HepG2 (cell line): Measurements from ENCODE around the gene MSMP. TPM values are rescaled to one million over a fixed set of nuclear protein-coding genes. Genes with fewer than 3 reads are reported as not detected.

ENCODE experiments used
- FOXO1 ChIP-seq: sonication (generic); formaldehyde crosslinking; IDR thresholded peaks from 2 replicates; pipeline ENCODE4 v1.4.0; 2020; ENCODE audit warnings: missing genetic modification reagents
- PHF21A ChIP-seq: sonication (generic); formaldehyde crosslinking; IDR thresholded peaks from 2 replicates; pipeline ENCODE4 v1.5.0; 2020; ENCODE audit warnings: mild to moderate bottlenecking, missing genetic modification reagents
- SALL1 ChIP-seq: sonication (generic); formaldehyde crosslinking; IDR thresholded peaks from 2 replicates; pipeline ENCODE4 v1.8.0; 2022; ENCODE audit warnings: mild to moderate bottlenecking, missing genetic modification reagents
- TCF7 ChIP-seq: sonication (generic); IDR thresholded peaks from 2 replicates; pipeline ENCODE4 v1.6.1; 2016; ENCODE audit warnings: antibody characterized with exemption, low read depth
- ZNF430 ChIP-seq: sonication (generic); formaldehyde crosslinking; IDR thresholded peaks from 2 replicates; pipeline ENCODE4 v1.9.0; 2021; ENCODE audit warnings: mild to moderate bottlenecking, missing genetic modification reagents
- ZNF605 ChIP-seq: sonication (generic); formaldehyde crosslinking; IDR thresholded peaks from 2 replicates; pipeline ENCODE4 v1.8.0; 2022; ENCODE audit warnings: mild to moderate bottlenecking, missing genetic modification reagents
- ZNF672 ChIP-seq: sonication (generic); formaldehyde crosslinking; IDR thresholded peaks from 2 replicates; pipeline ENCODE4 v1.8.1; 2022; ENCODE audit warnings: missing genetic modification reagents
- ZNF720 ChIP-seq: sonication (generic); formaldehyde crosslinking; IDR thresholded peaks from 2 replicates; pipeline ENCODE4 v1.4.0; 2020; ENCODE audit warnings: missing genetic modification reagents
- polyA plus RNA-seq, 8 experiments: library from polyadenylated mRNA; depleted of rRNA in 3 of 8; stranded (reverse) in 7 of 8; unstranded in 1 of 8; fragments of >200 nt; fragmentation: Illumina TruSeq in 4 of 8; extraction: Trizol in 4 of 8; gene quantifications; 2 replicates each; pipeline versions ENCODE4 v1.2.1 to v1.2.3, GENCODE V29; 2011 to 2016; ENCODE audit warnings: low read depth in 4 of 8, missing spikeins in 1 of 8, mixed read lengths in 1 of 8; ENCODE audit not compliant: insufficient read depth in 1 of 8
- total RNA-seq, 5 experiments: library from RNA; depleted of rRNA; stranded (reverse); fragments of >200 nt; fragmentation: Illumina TruSeq; extraction: Trizol; gene quantifications; 2 replicates each; pipeline ENCODE4 v1.2.3, GENCODE V29; 2016; ENCODE audit warnings: low read depth in 1 of 5
- TF ChIP-seq, protein P1 (sequence below): sonication (generic); formaldehyde crosslinking; IDR thresholded peaks from 2 replicates; pipeline ENCODE4 v1.4.0; 2020; ENCODE audit warnings: mild to moderate bottlenecking, missing genetic modification reagents
- TF ChIP-seq, protein P2 (sequence below): sonication (generic); formaldehyde crosslinking; IDR thresholded peaks from 2 replicates; pipeline ENCODE4 v1.8.1; 2023; ENCODE audit warnings: missing genetic modification reagents, mild to moderate bottlenecking, borderline replicate concordance
- TF ChIP-seq, protein P3 (sequence below): IDR thresholded peaks from 2 replicates; pipeline ENCODE4 v1.6.1; 2016; ENCODE audit warnings: mild to moderate bottlenecking, missing biosample characterization, missing genetic modification reagents
- TF ChIP-seq, protein P4 (sequence below): sonication (generic); formaldehyde crosslinking; IDR thresholded peaks from 2 replicates; pipeline ENCODE4 v1.5.0; 2020; ENCODE audit warnings: mild to moderate bottlenecking, missing genetic modification reagents, moderate library complexity
- TF ChIP-seq, protein P5 (sequence below): sonication (generic); formaldehyde crosslinking; IDR thresholded peaks from 2 replicates; pipeline ENCODE4 v1.4.0; 2020; ENCODE audit warnings: low read depth, mild to moderate bottlenecking, missing genetic modification reagents
- TF ChIP-seq, protein P6 (sequence below), 2 experiments: fragments of 450-650 bp in 1 of 2; sonication (generic) in 1 of 2; formaldehyde crosslinking in 1 of 2; IDR thresholded peaks; 2 replicates each; pipeline versions ENCODE4 v1.6.1 to v1.8.0; 2016 to 2022; ENCODE audit warnings: antibody characterized with exemption in 1 of 2, mild to moderate bottlenecking in 1 of 2, missing genetic modification reagents in 1 of 2

Gene MSMP
- total and polyA plus RNA-seq, 2 of the 13 experiments (the other 11 are each of a cell fraction or from before 2014, with no cell fraction given), result 0.24 to 0.46 TPM

DNA sequence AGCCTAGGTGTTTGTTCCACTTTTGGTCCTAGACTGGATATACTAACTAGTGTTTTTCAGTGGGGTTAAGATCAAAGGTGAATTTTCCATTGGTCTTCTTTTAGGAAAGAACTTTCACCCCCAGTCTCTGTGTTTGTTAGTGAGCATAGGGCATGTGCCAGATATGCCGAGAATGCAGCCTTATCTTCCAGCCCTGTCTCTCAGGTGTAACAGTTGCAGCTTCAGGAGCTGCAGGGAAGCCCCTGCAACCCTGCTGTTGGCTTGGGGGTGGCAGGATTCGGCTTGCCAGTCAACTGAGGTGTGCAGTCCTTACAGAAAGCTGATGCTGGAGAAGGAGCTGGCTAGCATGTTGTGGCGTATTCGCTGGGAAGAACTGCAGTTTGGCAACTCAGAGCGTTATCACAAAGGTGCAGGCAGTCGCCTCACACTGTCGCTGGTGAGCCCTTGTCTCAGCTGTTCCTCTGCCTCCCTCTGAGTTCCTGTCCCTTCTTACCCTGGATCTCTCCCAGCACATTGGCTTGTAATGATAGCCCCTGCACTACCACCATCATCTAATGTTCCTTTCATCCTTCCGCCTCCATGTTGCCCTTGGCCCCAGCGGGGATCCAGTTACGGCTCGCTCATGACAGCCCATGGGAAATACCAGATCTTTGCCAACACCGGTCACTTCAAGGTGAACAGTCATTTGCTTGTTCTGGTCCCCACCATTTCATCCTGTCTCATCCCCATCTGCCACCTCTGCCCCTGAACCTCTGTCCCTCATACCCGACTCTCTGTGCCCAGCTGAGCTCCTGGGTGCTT is 47.5 kb upstream of the MSMP start (continued):
- TF ChIP-seq PHF21A (CRISPR knock-in tag) (0 out of 2 replicates have a peak, but pooled peaks have one; percentile 35), SALL1 (CRISPR knock-in tag) (peak; percentile 48; the same call in 1 of the 2 replicates), TCF7 (no peak), FOXO1 (no peak), ZNF720 (CRISPR knock-in tag) (no peak), ZNF672 (CRISPR knock-in tag) (no peak), ZNF430 (CRISPR knock-in tag) (0 out of 2 replicates have a peak, but pooled peaks have one; percentile 21), ZNF605 (CRISPR knock-in tag) (peak; percentile 49; the same call in 1 of the 2 replicates)
- TF ChIP-seq, protein P1, sequence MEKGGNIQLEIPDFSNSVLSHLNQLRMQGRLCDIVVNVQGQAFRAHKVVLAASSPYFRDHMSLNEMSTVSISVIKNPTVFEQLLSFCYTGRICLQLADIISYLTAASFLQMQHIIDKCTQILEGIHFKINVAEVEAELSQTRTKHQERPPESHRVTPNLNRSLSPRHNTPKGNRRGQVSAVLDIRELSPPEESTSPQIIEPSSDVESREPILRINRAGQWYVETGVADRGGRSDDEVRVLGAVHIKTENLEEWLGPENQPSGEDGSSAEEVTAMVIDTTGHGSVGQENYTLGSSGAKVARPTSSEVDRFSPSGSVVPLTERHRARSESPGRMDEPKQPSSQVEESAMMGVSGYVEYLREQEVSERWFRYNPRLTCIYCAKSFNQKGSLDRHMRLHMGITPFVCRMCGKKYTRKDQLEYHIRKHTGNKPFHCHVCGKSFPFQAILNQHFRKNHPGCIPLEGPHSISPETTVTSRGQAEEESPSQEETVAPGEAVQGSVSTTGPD, result 0 out of 2 replicates have a peak, but pooled peaks have one; percentile 32
- TF ChIP-seq, protein P2, sequence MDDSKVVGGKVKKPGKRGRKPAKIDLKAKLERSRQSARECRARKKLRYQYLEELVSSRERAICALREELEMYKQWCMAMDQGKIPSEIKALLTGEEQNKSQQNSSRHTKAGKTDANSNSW (CRISPR knock-in tag), result no peak
- TF ChIP-seq, protein P3, sequence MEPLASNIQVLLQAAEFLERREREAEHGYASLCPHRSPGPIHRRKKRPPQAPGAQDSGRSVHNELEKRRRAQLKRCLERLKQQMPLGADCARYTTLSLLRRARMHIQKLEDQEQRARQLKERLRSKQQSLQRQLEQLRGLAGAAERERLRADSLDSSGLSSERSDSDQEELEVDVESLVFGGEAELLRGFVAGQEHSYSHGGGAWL (CRISPR knock-in tag), result no peak
- TF ChIP-seq, protein P4, sequence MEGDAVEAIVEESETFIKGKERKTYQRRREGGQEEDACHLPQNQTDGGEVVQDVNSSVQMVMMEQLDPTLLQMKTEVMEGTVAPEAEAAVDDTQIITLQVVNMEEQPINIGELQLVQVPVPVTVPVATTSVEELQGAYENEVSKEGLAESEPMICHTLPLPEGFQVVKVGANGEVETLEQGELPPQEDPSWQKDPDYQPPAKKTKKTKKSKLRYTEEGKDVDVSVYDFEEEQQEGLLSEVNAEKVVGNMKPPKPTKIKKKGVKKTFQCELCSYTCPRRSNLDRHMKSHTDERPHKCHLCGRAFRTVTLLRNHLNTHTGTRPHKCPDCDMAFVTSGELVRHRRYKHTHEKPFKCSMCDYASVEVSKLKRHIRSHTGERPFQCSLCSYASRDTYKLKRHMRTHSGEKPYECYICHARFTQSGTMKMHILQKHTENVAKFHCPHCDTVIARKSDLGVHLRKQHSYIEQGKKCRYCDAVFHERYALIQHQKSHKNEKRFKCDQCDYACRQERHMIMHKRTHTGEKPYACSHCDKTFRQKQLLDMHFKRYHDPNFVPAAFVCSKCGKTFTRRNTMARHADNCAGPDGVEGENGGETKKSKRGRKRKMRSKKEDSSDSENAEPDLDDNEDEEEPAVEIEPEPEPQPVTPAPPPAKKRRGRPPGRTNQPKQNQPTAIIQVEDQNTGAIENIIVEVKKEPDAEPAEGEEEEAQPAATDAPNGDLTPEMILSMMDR (CRISPR knock-in tag), result 0 out of 2 replicates have a peak, but pooled peaks have one; percentile 12
- TF ChIP-seq, protein P5, sequence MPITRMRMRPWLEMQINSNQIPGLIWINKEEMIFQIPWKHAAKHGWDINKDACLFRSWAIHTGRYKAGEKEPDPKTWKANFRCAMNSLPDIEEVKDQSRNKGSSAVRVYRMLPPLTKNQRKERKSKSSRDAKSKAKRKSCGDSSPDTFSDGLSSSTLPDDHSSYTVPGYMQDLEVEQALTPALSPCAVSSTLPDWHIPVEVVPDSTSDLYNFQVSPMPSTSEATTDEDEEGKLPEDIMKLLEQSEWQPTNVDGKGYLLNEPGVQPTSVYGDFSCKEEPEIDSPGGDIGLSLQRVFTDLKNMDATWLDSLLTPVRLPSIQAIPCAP (CRISPR knock-in tag), result no peak
- TF ChIP-seq, protein P6, sequence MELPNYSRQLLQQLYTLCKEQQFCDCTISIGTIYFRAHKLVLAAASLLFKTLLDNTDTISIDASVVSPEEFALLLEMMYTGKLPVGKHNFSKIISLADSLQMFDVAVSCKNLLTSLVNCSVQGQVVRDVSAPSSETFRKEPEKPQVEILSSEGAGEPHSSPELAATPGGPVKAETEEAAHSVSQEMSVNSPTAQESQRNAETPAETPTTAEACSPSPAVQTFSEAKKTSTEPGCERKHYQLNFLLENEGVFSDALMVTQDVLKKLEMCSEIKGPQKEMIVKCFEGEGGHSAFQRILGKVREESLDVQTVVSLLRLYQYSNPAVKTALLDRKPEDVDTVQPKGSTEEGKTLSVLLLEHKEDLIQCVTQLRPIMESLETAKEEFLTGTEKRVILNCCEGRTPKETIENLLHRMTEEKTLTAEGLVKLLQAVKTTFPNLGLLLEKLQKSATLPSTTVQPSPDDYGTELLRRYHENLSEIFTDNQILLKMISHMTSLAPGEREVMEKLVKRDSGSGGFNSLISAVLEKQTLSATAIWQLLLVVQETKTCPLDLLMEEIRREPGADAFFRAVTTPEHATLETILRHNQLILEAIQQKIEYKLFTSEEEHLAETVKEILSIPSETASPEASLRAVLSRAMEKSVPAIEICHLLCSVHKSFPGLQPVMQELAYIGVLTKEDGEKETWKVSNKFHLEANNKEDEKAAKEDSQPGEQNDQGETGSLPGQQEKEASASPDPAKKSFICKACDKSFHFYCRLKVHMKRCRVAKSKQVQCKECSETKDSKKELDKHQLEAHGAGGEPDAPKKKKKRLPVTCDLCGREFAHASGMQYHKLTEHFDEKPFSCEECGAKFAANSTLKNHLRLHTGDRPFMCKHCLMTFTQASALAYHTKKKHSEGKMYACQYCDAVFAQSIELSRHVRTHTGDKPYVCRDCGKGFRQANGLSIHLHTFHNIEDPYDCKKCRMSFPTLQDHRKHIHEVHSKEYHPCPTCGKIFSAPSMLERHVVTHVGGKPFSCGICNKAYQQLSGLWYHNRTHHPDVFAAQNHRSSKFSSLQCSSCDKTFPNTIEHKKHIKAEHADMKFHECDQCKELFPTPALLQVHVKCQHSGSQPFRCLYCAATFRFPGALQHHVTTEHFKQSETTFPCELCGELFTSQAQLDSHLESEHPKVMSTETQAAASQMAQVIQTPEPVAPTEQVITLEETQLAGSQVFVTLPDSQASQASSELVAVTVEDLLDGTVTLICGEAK (IDR thresholded peaks at IDR 0.05), result no peak
- TF ChIP-seq, protein P6 (CRISPR knock-in tag; IDR thresholded peaks at IDR 0.05), result no peak
